Thoracic aorta (tissue), 2 donors: ENCODE results near the gene DNAH11. TPM values are rescaled to one million over a fixed set of nuclear protein-coding genes. Genes with fewer than 3 reads are reported as not detected.

Experiments used
- ATAC-seq: fragments of 150-250 bp; one replicate; pipeline ENCODE4 v1.8.0; 2017; ENCODE audit warnings: low read depth; ENCODE audit not compliant: insufficient number of reproducible peaks, low FRiP score
- DNase-seq: peaks from one replicate; pipeline ENCODE4 v3.0.0-alpha.2; 2020; ENCODE audit warnings: low spot score
- H3K27ac ChIP-seq, 2 donors: fragments of 200-600 bp; sonication (generic); 1 replicate in 1 of 2; 2 replicates in 1 of 2; pipeline ENCODE4 v1.5.1; 2016; ENCODE audit warnings: mild to moderate bottlenecking in 2 of 2, moderate library complexity in 2 of 2
- H3K27me3 ChIP-seq: fragments of 200-600 bp; sonication (generic); replicated peaks from 2 replicates; pipeline ENCODE4 v1.6.0; 2016; ENCODE audit warnings: mild to moderate bottlenecking; ENCODE audit not compliant: insufficient read depth
- H3K36me3 ChIP-seq: fragments of 200-600 bp; sonication (generic); one replicate; pipeline ENCODE4 v1.5.1; 2016
- H3K4me1 ChIP-seq, 2 donors: fragments of 200-600 bp; sonication (generic); 1 replicate in 1 of 2; 2 replicates in 1 of 2; pipeline versions ENCODE4 v1.5.1 to v1.6.0; 2016; ENCODE audit warnings: low read depth in 2 of 2, mild to moderate bottlenecking in 1 of 2; ENCODE audit not compliant: control insufficient read depth in 1 of 2
- H3K4me3 ChIP-seq: fragments of 200-600 bp; sonication (generic); 2 replicates; pipeline ENCODE4 v1.5.1; 2016; ENCODE audit warnings: mild to moderate bottlenecking
- H3K9me3 ChIP-seq: fragments of 200-600 bp; sonication (generic); 2 replicates; pipeline ENCODE4 v1.5.1; 2016
- total RNA-seq, 2 donors: library from RNA; depleted of rRNA; stranded (reverse); fragments of >200 nt; gene quantifications; one replicate each; pipeline versions ENCODE4 v1.1.0 to v1.2.3, GENCODE V29; 2016
- TF ChIP-seq, protein P1 (sequence below): fragments of 200-600 bp; sonication (generic); IDR thresholded peaks from one replicate; pipeline ENCODE4 v1.5.1; 2019; ENCODE audit warnings: antibody characterized with exemption

The DNAH11 gene
- total RNA-seq, 2 donors from 2014 or later, result 1.9 to 16.2 TPM

DNA sequence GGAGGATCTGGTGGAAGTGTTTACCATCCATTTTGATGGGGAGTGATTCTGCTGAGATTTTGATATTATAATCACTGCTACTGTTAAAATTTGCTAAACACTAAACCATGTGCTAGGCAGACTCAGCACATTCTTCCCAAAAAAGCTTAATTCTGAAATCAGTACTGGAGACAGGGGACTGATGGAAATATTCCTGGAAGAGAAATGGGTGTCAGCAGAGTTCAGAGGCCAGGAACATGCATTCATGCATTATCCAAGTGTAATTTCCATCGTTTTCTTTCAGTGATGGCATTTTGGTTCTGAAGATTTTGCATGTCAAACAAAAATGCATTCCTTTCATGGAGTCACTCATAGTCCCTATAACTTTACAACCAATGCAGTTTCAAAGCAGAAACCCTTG, 323.9 kb downstream of the DNAH11 start:
- TF ChIP-seq, protein P1, sequence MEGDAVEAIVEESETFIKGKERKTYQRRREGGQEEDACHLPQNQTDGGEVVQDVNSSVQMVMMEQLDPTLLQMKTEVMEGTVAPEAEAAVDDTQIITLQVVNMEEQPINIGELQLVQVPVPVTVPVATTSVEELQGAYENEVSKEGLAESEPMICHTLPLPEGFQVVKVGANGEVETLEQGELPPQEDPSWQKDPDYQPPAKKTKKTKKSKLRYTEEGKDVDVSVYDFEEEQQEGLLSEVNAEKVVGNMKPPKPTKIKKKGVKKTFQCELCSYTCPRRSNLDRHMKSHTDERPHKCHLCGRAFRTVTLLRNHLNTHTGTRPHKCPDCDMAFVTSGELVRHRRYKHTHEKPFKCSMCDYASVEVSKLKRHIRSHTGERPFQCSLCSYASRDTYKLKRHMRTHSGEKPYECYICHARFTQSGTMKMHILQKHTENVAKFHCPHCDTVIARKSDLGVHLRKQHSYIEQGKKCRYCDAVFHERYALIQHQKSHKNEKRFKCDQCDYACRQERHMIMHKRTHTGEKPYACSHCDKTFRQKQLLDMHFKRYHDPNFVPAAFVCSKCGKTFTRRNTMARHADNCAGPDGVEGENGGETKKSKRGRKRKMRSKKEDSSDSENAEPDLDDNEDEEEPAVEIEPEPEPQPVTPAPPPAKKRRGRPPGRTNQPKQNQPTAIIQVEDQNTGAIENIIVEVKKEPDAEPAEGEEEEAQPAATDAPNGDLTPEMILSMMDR, result no peak
- DNase-seq, result no peak
- H3K27me3 ChIP-seq, result no peaks in the 10 kb centered on the region
- H3K9me3 ChIP-seq, result no peaks in the 10 kb centered on the region
- no peak for ATAC-seq
- H3K4me3 ChIP-seq, result no peak overlapping the region
- no peaks in the 10 kb centered on the region for H3K36me3 ChIP-seq
- H3K4me1 ChIP-seq, result no peaks in the 10 kb centered on the region
- H3K27ac ChIP-seq, result no peak overlapping the region

DNA sequence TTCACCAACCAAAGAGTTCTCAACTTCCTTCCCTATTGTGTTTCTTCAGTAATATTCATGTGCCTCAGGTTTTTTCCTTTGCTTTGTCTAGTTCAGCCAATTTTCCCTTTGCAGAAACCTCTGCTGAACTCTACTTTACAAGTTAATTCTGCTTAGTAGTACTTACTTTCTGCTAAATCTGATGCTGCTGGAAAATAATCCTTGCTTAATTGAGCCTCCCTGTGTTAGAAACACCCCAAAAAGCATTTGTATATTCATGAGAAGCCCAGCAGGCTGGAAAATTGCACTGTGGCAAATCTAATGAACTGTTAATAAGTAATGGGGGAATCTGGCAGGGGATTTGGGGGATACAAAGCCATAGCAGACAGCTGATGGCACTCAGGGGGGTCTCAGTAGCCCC, 324.4 kb downstream of the DNAH11 start:
- H3K36me3 ChIP-seq, result no peaks in the 10 kb centered on the region
- no peak overlapping the region for H3K27ac ChIP-seq
- TF ChIP-seq, protein P1, result no peak
- H3K9me3 ChIP-seq, result no peaks in the 10 kb centered on the region
- no peak overlapping the region for H3K4me3 ChIP-seq
- no peaks in the 10 kb centered on the region for H3K27me3 ChIP-seq
- no peak for DNase-seq
- no peaks in the 10 kb centered on the region for H3K4me1 ChIP-seq
- ATAC-seq, result no peak

DNA sequence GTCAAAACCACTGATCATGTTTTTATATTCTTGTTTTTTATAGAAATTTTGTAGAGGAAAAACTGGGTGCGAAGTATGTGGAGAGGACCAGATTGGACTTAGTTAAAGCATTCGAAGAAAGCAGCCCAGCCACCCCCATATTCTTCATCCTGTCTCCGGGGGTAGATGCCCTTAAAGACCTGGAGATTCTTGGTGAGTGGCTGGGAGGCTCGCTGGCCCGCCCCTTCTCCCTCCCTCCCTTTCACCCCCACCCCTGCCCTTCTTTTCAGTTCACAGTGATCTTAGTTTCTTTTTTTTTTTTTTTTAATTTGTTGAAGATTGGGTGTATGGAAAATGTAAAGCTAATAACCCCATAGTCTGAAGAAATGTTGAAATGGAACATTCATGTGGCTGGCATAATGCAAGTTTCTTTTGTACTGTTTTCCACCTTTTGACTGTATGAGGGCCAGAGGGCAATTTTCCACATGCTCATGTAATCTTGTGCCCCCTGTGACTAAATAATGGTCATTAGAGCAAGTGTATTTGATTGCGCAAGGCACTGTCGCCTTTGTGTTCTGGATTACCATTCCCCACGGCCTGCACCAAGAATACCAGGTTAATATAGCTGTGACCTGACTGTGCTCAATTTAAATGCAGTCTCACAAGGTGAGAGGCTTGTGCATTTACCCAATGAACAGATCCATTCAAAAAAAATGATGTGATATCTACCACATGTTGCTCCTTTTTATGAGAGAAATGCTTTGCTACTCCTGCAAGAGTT, 325.2 kb downstream of the DNAH11 start:
- H3K27ac ChIP-seq, result no peak overlapping the region

DNA sequence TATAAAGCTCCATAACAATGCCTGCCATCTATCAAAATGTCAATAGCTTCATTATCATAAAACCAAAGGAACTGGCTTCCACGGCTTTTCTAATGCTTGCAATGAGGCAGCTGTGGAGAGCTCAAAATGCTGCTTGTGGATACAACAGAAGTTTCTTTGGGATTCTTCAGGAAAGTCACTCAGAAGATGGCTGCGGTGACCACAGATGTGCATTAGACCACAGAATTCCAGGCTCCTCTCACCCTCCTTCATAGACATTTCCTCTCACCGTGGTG, 325.7 kb downstream of the DNAH11 start:
- Histone ChIP-seq H3K9me3 (no peaks in the 10 kb centered on the region), H3K27ac (no peak overlapping the region), H3K27me3 (no peaks in the 10 kb centered on the region), H3K4me3 (no peak overlapping the region), H3K36me3 (no peaks in the 10 kb centered on the region), H3K4me1 (no peaks in the 10 kb centered on the region)
- no peak for ATAC-seq
- TF ChIP-seq, protein P1, result no peak
- no peak for DNase-seq

More for the DNA sequence above, 325.2 kb downstream of the DNAH11 start:
- Histone ChIP-seq H3K9me3 (no peaks in the 10 kb centered on the region), H3K4me3 (no peak overlapping the region), H3K27me3 (no peaks in the 10 kb centered on the region), H3K4me1 (no peaks in the 10 kb centered on the region), H3K36me3 (no peaks in the 10 kb centered on the region)
- ATAC-seq, result no peak
- DNase-seq, result no peak
- TF ChIP-seq, protein P1, result no peak

DNA sequence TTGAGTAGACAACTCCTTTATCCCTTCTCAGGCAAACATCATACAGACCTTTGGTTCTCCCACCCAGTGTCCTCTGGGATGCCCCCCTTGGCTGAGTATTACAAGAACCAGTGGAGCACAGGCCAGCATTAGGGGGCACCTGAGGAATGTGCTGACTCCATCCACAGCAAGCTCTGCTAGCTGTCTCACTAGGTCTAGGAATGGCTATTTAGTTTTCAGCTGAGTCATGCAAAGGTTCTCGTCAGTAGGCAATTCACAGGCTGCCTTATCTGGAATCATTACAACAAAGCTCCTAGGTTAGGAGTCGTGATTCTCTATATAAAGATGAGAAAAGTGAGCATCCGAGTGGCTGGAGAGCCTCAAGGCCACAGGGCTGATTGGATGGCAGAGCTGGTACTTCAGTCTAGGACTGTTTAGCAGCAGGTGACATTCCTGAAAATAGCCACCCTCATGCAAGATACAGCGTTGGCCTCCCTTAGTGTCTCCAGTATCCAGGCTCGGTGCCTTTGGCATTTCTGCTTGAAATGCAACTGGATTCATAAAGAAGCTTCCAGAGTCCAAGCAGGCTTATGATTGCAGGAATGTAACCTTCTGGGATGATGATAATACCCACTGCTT, 327.1 kb downstream of the DNAH11 start:
- ATAC-seq, result no peak
- TF ChIP-seq, protein P1, result no peak

More for the DNA sequence above, 327.1 kb downstream of the DNAH11 start:
- no peak overlapping the region for H3K4me3 ChIP-seq
- no peak overlapping the region for H3K27ac ChIP-seq
- DNase-seq, result no peak
- H3K9me3 ChIP-seq, result no peaks in the 10 kb centered on the region
- H3K4me1 ChIP-seq, result no peaks in the 10 kb centered on the region
- no peaks in the 10 kb centered on the region for H3K27me3 ChIP-seq
- no peaks in the 10 kb centered on the region for H3K36me3 ChIP-seq
